Activated CD4-positive, CD25-positive, alpha-beta regulatory T cell treated with anti-CD3 and anti-CD28 coated beads, Interleukin-2, amount 50 U/mL, for 72 hours (primary cell): ENCODE measurements around the gene MTA3.
"Not testable (repeated sequence)": the region's sequence is repeated elsewhere in the genome, so short reads cannot be mapped to it uniquely, and the experiment has no call there.

Experiments used
- DNase-seq: peaks from one replicate; pipeline ENCODE4 v3.0.0; 2021

The MTA3 gene

GRCh38 chr2:42613281-42614064 is 45.0 kb downstream of the MTA3 start:
- DNase-seq, result no peak

DNA sequence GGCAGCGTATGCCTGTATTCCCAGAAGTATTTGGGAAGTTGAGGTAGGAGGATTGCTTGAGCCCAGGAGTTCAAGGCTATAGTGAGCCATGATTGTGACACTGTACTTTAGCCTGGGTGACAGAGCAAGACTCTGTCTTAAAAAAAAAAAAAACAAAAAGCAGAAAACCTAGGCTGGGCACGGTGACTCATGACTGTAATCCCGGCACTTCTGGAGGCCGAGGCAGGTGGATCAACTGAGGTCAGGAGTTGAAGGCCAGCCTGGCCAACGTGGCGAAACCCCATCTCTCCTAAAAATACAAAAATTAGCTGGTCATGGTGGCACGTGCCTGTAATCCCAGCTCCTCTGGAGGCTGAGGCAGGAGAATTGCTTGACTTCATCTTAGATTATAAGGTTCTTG is 46.4 kb downstream of the MTA3 start:
- DNase-seq, result no peak

- DNase-seq, result no peak
Observed at GRCh38 chr2:42618116-42618515, 49.7 kb downstream of the MTA3 start.

GRCh38 chr2:42618972-42619371 is 50.5 kb downstream of the MTA3 start:
- DNase-seq, result no peak

DNA sequence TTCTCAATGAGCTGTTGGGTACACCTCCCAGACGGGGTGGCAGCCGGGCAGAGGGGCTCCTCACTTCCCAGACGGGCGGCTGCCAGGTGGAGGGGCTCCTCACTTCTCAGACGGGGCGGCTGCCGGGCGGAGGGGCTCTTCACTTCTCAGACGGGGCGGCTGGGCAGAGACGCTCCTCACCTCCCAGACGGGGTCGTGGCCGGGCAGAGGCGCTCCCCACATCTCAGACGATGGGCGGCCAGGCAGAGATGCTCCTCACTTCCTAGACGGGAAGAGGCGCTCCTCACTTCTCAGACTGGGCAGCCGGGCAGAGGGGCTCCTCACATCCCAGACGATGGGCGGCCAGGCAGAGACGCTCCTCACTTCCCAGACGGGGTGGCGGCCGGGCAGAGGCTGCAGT is 53.2 kb downstream of the MTA3 start:
- not testable (repeated sequence) for DNase-seq

- DNase-seq, result no peak
Observed at GRCh38 chr2:42622943-42623676, 54.7 kb downstream of the MTA3 start.

DNA sequence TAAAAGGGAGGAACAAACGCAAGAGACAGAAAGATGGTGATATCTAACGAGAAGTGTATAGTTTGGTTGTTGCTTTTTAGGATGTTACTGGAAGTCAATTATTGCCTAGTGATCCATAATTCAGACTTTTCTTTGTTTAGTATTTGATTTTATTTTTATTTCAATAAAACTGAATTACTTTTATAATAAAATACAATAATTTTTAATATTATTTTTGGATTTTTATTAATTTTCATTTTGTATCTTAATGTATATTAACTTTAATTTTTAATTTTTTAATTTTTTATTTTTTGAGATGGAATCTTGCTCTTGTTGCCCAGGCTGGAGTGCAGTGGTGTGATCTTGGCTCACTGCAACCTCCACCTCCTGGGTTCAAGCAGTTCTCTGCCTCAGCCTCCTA is 55.6 kb downstream of the MTA3 start:
- no peak for DNase-seq

GRCh38 chr2:42628024-42628423 is 59.6 kb downstream of the MTA3 start:
- not testable (repeated sequence) for DNase-seq

- no peak for DNase-seq
Observed at GRCh38 chr2:42636934-42637333, 68.5 kb downstream of the MTA3 start.

DNA sequence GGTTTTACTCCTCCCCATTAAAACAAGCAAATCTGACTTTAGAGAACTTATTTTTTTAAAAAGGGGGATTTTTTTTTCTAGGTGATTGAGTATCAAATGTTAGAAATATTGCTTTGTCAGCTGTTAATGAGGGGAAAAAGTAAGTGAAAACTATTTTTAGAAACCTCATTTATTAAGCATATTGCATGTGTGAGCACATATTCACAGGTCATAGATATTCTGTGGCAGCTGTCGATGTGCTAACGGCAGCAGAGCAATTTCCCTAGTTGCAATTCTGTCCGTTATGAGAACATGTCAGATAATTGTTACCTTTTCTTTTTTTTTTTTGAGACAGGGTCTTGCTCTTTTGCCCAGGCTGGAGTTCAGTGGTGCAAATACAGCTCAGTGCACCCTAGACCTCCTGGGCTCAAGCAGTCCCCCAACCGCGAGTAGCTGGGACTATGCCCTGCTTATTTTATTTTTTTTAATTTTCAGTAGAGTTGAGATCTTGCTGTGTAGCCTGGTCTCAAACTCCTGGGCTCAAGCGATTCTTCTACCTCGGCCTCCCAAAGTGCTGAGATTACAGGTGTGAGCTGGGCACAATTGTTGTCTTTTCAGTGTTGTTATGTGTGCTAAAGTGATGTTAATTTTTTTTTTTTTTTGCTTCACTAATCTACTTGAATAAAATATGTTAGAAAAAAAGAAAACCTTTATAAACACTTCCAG is 69.8 kb downstream of the MTA3 start:
- no peak for DNase-seq

- no peak for DNase-seq
Observed at GRCh38 chr2:42639340-42640077, 71.1 kb downstream of the MTA3 start.

DNA sequence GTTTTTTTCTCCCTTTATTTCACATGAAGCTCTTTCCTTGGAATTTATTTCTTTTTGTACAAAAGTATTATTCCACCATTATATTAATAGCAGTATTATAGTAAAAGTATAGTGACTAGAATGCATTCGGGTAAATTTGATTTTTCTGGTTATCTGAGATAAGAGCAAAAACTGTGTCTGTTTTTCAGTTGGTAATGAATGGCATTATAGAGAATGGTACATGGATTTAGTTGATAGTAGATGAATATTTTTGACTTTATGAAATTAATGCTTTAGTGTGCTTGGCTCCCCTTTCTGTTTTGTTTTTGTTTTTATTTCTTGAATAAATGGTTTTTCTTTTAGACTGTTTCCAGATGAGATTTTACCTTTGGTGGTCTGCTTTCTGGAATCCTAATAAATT is 71.8 kb downstream of the MTA3 start:
- no peak for DNase-seq

- DNase-seq, result not testable (repeated sequence)
Observed at GRCh38 chr2:42642371-42642770, 73.9 kb downstream of the MTA3 start.

- DNase-seq, result no peak
Observed at GRCh38 chr2:42645551-42645950, 77.1 kb downstream of the MTA3 start.

DNA sequence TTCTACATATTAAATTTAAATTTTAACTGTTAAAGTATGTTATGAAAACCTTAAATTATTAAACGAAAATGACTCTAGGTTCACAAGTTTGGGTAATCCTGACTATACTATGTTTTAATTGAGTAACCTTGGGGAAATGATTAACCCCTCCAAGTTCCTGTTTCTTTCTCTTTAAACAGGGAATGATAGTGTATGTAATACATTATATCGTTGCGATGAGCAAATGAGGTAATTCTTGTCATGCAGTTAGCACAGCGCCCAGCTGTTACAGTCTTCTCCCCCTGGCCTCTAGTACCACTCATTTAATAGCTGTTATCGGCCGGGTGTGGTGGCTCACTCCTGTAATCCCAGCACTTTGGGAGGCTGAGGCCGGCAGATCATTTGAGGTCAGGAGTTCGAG is 80.4 kb downstream of the MTA3 start:
- DNase-seq, result no peak

DNA sequence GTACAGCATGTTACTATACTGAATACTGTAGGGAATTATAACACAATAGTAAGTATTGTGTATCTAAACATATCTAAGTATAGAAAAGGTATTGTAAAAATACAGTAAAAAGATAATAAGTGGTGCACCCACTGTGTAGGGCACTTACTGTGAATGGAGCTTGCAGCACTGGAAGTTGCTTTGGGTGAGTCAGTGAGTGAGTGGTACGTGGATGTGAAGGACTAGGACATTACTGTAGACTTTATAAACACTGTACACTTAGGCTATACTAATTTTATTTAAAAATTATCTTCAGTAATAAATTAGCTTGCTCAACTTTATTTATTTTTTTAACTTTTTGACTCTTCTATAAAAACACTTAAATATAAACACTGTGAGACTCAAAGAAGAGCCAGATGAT is 82.6 kb downstream of the MTA3 start:
- DNase-seq, result no peak

DNA sequence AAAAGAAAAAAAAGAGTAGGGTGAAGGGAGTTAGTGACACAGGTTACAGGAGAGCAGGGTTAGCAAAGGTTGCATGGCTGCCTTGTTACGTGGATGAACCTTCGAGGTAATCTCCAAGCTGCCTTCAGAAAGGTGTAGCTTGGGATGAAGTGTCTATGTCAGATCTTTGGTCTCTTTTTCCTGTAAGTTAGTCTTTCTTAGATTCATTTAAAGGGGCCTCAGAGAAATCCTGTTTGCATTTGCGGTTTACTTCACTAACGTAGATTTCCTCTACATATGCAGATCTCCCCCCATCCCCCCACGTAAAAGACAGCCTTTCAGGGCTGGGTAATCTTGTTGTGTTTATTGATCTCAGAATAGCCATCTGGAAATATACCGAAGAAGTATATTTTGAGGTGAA is 83.7 kb downstream of the MTA3 start:
- DNase-seq, result no peak

- DNase-seq, result no peak
Observed at GRCh38 chr2:42653039-42653438, 84.6 kb downstream of the MTA3 start.

DNA sequence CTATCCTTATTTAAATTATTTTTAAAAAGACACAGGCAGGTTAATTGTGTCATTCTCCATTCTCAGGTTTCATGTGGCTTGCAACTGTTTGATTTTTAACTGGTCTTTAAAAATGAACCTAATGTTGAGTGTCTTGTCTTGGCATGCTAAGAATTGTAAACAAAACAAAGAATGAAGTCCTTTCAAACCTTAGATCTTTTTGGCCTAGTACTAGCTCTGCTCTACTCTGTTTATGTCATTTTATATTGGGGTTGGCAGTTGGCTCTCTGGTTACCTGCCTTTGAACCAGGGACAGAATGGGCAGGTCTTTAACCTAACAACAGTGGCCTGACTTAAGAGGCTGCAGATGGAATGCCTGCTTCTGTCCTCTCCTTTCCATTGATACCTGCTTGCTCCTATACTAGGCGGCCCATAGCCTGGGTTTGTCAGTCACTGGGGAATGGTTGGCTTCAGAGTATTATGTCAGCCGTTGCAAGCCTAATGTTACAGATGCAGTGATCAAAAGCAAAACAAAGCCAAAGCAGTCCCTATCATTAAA is 85.5 kb downstream of the MTA3 start:
- no peak for DNase-seq

DNA sequence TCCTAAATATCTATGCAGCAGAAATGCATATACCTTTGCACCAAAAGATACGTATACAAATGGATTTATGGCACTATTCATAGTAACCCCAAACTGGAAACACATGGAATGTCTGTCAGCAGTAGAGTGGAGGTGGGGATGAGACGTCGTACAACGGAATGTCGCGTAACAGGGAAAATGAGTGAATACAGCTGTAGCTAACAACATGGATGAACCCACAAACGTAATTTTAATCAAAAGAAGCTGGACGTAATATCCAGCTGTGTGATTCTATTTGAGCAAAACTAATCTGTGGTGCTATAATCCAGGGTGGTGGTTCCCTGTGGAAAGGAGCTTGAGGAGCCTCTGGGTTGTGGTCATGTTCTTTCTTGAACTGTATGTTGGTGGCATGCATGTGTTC is 89.9 kb downstream of the MTA3 start:
- no peak for DNase-seq

GRCh38 chr2:42659609-42660008 is 91.2 kb downstream of the MTA3 start:
- no peak for DNase-seq

- peak; percentile 34 for DNase-seq
Observed at GRCh38 chr2:42663106-42663780, 94.8 kb downstream of the MTA3 start.
